ENCODE measurements around the gene STK40.

DNA sequence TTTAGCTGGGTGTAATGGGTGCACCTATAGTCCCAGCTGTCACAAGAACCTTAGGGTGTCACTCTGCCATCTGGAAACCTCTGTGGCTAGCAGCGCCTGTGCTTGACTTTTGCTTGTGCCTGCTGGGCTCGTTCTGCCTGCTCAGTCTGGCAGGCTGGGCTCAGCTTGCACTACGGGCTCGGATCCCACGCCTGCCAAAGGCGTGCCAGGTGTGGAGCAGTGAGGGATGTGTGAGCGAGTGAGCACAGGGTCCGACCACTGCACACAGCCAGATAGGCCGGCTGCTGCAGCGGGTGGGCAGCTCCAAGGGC is 14.7 kb upstream of the STK40 start:
- no peak for TF ChIP-seq CTCF (IDR thresholded peaks at IDR 0.05 in 4 of 5, conservative IDR thresholded peaks at IDR 0.05 in 1 of 5)
- no peak for TF ChIP-seq POLR2A (IDR thresholded peaks at IDR 0.05)
